SK-N-SH (cell line): ENCODE results near the gene ZHX3. TPM values are rescaled to one million over a fixed set of nuclear protein-coding genes. Genes with fewer than 3 reads are reported as not detected.
A peak's percentile ranks its signal among the peaks of the same experiment; 100 is the strongest.

Experiments
- CTCF ChIA-PET: fragments of 300-600, 350-600 bp; formaldehyde crosslinking; extraction: SDS; loops from one replicate; lab custom pipeline; 2021; lab: Yijun Ruan, JAX
- POLR2A ChIA-PET: fragments of 350-600 bp; sonication (Branson Sonifier 250); formaldehyde crosslinking; extraction: SDS; loops from one replicate; lab custom pipeline; 2020; ENCODE audit warnings: antibody characterized with exemption, inconsistent platforms; lab: Yijun Ruan, JAX
- DNase-seq: peaks from one replicate; pipeline ENCODE4 v3.0.0; 2012
- H2AFZ ChIP-seq: fragments of 200-600 bp; sonication (generic); 2 replicates; pipeline ENCODE4 v1.8.1; 2016; ENCODE audit warnings: antibody characterized with exemption, mild to moderate bottlenecking, low read depth
- H3F3A ChIP-seq: fragments of 200-600 bp; sonication (generic); replicated peaks from 2 replicates; pipeline ENCODE3; 2016; ENCODE audit warnings: antibody characterized with exemption, mild to moderate bottlenecking; ENCODE audit not compliant: insufficient read depth
- H3K27ac ChIP-seq, 2 experiments: fragments of 200-500 bp in 1 of 2; fragments of 200-600 bp in 1 of 2; sonication (Bioruptor generic) in 1 of 2; sonication (generic), shearing (Covaris generic) in 1 of 2; 2 replicates each; pipeline versions ENCODE4 v1.5.1 to v1.6.1; 2014 to 2016; ENCODE audit warnings: low read depth in 2 of 2, inconsistent platforms in 1 of 2, low read length in 1 of 2, mild to moderate bottlenecking in 1 of 2, mixed read lengths in 1 of 2
- H3K27me3 ChIP-seq: fragments of 200-600 bp; sonication (generic), shearing (Covaris generic); 2 replicates; pipeline ENCODE4 v1.6.1; 2016; ENCODE audit warnings: mixed run types; ENCODE audit not compliant: insufficient read depth
- H3K36me3 ChIP-seq, 2 experiments: fragments of 200-500 bp in 1 of 2; fragments of 200-600 bp in 1 of 2; sonication (Bioruptor generic) in 1 of 2; sonication (generic) in 1 of 2; replicated peaks in 1 of 2; 2 replicates each; pipeline versions ENCODE3 to v1.5.1; 2014 to 2016; ENCODE audit warnings: low read length in 1 of 2, mild to moderate bottlenecking in 1 of 2; ENCODE audit not compliant: insufficient read depth in 2 of 2, control insufficient read depth in 1 of 2
- H3K4me1 ChIP-seq, 2 experiments: fragments of 200-500 bp in 1 of 2; fragments of 200-600 bp in 1 of 2; sonication (Bioruptor generic) in 1 of 2; sonication (generic), shearing (Covaris generic) in 1 of 2; 2 replicates each; pipeline versions ENCODE4 v1.5.1 to v1.6.1; 2014 to 2016; ENCODE audit warnings: low read depth in 1 of 2, low read length in 1 of 2, mixed run types in 1 of 2; ENCODE audit not compliant: insufficient read depth in 2 of 2, control insufficient read depth in 1 of 2
- H3K4me2 ChIP-seq: fragments of 200-600 bp; sonication (generic), shearing (Covaris generic); 2 replicates; pipeline ENCODE4 v1.6.1; 2017; ENCODE audit warnings: mixed run types
- H3K4me3 ChIP-seq, 2 experiments: fragments of 200-500 bp in 1 of 2; fragments of 200-600 bp in 1 of 2; sonication (Bioruptor generic) in 1 of 2; sonication (generic), shearing (Covaris generic) in 1 of 2; 2 replicates each; pipeline versions ENCODE4 v1.5.1 to v1.8.1; 2014 to 2016; ENCODE audit warnings: low read depth in 2 of 2, inconsistent platforms in 1 of 2, low read length in 1 of 2, mild to moderate bottlenecking in 1 of 2, mixed read lengths in 1 of 2, moderate library complexity in 1 of 2
- H3K79me2 ChIP-seq: fragments of 200-600 bp; sonication (generic); 2 replicates; pipeline ENCODE4 v1.8.1; 2017; ENCODE audit warnings: mild to moderate bottlenecking; ENCODE audit not compliant: insufficient read depth
- H3K9ac ChIP-seq: fragments of 200-600 bp; sonication (generic); 2 replicates; pipeline ENCODE4 v1.6.1; 2017; ENCODE audit warnings: mixed run types
- H3K9me2 ChIP-seq: fragments of 200-600 bp; sonication (generic); 2 replicates; pipeline ENCODE4 v1.6.1; 2017; ENCODE audit warnings: mixed run types
- H3K9me3 ChIP-seq: fragments of 200-600 bp; sonication (generic); 2 replicates; pipeline ENCODE4 v1.6.1; 2017; ENCODE audit warnings: mixed run types, mild to moderate bottlenecking, moderate library complexity
- H4K20me1 ChIP-seq: fragments of 200-600 bp; sonication (generic); 2 replicates; pipeline ENCODE4 v1.6.1; 2017; ENCODE audit warnings: mild to moderate bottlenecking, mixed run types; ENCODE audit not compliant: insufficient read depth
- CHD2 ChIP-seq: fragments of 150-350 bp; IDR thresholded peaks from 2 replicates; pipeline ENCODE4 v1.6.1; 2018; ENCODE audit warnings: low read length; ENCODE audit not compliant: partially characterized antibody
- EP300 ChIP-seq, 2 experiments: IDR thresholded peaks; 2 replicates each; pipeline versions ENCODE4 v1.4.0 to v1.6.1; 2012; ENCODE audit warnings: borderline replicate concordance in 1 of 2, low read depth in 1 of 2, low read length in 1 of 2
- EZH2phosphoT487 ChIP-seq: fragments of 200-600 bp; sonication (generic); IDR thresholded peaks from 2 replicates; pipeline ENCODE4 v1.6.1; 2017; ENCODE audit warnings: low read depth, mixed run types, mild to moderate bottlenecking, antibody characterized with exemption, moderate library complexity, borderline replicate concordance
- FOSL2 ChIP-seq: IDR thresholded peaks from 2 replicates; pipeline ENCODE4 v1.4.0; 2012; ENCODE audit warnings: low read depth, mild to moderate bottlenecking, moderate library complexity, borderline replicate concordance
- MEF2A ChIP-seq: IDR thresholded peaks from 2 replicates; pipeline ENCODE4 v1.4.0; 2012; ENCODE audit warnings: low read depth, borderline replicate concordance
- NFIC ChIP-seq: IDR thresholded peaks from 2 replicates; pipeline ENCODE4 v1.4.0; 2012; ENCODE audit warnings: borderline replicate concordance
- NRF1 ChIP-seq: IDR thresholded peaks from 2 replicates; pipeline ENCODE4 v1.6.1; 2012; ENCODE audit warnings: low read depth, mild to moderate bottlenecking, low read length
- RCOR1 ChIP-seq: fragments of 150-350 bp; IDR thresholded peaks from 2 replicates; pipeline ENCODE4 v1.6.1; 2017; ENCODE audit warnings: antibody characterized with exemption, low read length
- RFX5 ChIP-seq: IDR thresholded peaks from 2 replicates; pipeline ENCODE4 v1.6.1; 2012; ENCODE audit warnings: mild to moderate bottlenecking, improper control_type of control experiment, low read length
- TAF1 ChIP-seq: IDR thresholded peaks from 2 replicates; pipeline ENCODE4 v1.6.1; 2012; ENCODE audit warnings: low read depth, mild to moderate bottlenecking, low read length, moderate library complexity, borderline replicate concordance
- TCF12 ChIP-seq: IDR thresholded peaks from 2 replicates; pipeline ENCODE4 v1.4.0; 2012
- YY1 ChIP-seq: IDR thresholded peaks from 2 replicates; pipeline ENCODE4 v1.4.0; 2012; ENCODE audit warnings: low read depth, mild to moderate bottlenecking
- WGBS: methylation state at CpG from one replicate; pipeline ENCODE4 v1.1.6; 2017; ENCODE audit warnings: low lambda C conversion rate; 5-methylcytosine and 5-hydroxymethylcytosine counted together
- polyA plus RNA-seq, 3 experiments: library from polyadenylated mRNA; depleted of rRNA; stranded (reverse); fragments of >200 nt; gene quantifications; 2 replicates each; pipeline ENCODE4 v1.2.3, GENCODE V29; 2012
- TF ChIP-seq, protein P1 (sequence below): fragments of 200-600 bp; sonication (generic); IDR thresholded peaks from 2 replicates; pipeline ENCODE4 v1.6.1; 2017; ENCODE audit warnings: antibody characterized with exemption, mild to moderate bottlenecking, moderate library complexity
- TF ChIP-seq, protein P2 (sequence below): IDR thresholded peaks from 2 replicates; pipeline ENCODE4 v1.6.1; 2012; ENCODE audit warnings: mild to moderate bottlenecking, low read depth, low read length, moderate library complexity
- TF ChIP-seq, protein P3 (sequence below): IDR thresholded peaks from 2 replicates; pipeline ENCODE4 v1.4.0; 2012; ENCODE audit warnings: low read depth
- TF ChIP-seq, protein P4 (sequence below): IDR thresholded peaks from 2 replicates; pipeline ENCODE4 v1.4.0; 2012; ENCODE audit warnings: low read depth, borderline replicate concordance

Gene ZHX3
- polyA plus RNA-seq, 1 of the 3 experiments (the other 2 are of a cell fraction): 6.0 TPM

DNA sequence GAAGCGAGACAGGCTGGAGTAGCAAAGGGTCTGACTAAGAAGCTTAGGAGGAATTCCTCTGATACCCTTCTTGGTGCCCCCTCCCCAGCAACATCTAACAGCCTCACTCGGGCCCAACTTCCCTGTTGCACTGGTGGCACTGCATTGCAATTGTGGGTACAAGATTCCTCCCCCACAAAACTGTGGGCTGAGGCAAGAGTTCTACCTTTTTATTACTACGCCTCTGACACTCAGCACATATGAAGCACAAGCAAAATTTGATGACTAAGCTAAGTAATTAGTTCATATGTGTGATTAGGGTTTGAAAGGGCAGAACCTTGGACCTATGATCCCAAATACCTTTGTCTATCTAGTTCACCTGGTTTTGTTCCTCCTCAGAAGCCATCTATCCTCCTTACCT, 83.5 kb downstream of the ZHX3 start:
- Histone ChIP-seq H2AFZ (no peak overlapping the region), H3K4me2 (no peak overlapping the region), H4K20me1 (no peaks in the 10 kb centered on the region), H3K4me1 (peaks cover 7 to 21% of the 10 kb centered on the region in 2 experiments; a peak in 3 of 4 replicates), H3K4me3 (no peak overlapping the region), H3F3A (peaks cover 6% of the 10 kb centered on the region), H3K79me2 (peaks cover 7% of the 10 kb centered on the region), H3K27ac (peak overlapping the region in 1 of 2 experiments; percentile 65; a peak in 2 of 4 replicates), H3K9ac (no peak overlapping the region), H3K9me3 (no peaks in the 10 kb centered on the region), H3K9me2 (no peaks in the 10 kb centered on the region), H3K36me3 (no peaks in the 10 kb centered on the region), H3K27me3 (no peaks in the 10 kb centered on the region)
- 100% methylated on average over 3 of the region's 3 CpGs for WGBS
- TF ChIP-seq CHD2 (no peak), TCF12 (no peak), TAF1 (no peak), YY1 (no peak), NRF1 (no peak), EP300 (IDR thresholded peaks at IDR 0.05; ENCODE audit: borderline replicate concordance in 1 of 2, low read depth in 1 of 2, low read length in 1 of 2) (no peak), NFIC (no peak), FOSL2 (no peak), RCOR1 (no peak), MEF2A (no peak), EZH2phosphoT487 (no peak), RFX5 (no peak)
- TF ChIP-seq, protein P1, sequence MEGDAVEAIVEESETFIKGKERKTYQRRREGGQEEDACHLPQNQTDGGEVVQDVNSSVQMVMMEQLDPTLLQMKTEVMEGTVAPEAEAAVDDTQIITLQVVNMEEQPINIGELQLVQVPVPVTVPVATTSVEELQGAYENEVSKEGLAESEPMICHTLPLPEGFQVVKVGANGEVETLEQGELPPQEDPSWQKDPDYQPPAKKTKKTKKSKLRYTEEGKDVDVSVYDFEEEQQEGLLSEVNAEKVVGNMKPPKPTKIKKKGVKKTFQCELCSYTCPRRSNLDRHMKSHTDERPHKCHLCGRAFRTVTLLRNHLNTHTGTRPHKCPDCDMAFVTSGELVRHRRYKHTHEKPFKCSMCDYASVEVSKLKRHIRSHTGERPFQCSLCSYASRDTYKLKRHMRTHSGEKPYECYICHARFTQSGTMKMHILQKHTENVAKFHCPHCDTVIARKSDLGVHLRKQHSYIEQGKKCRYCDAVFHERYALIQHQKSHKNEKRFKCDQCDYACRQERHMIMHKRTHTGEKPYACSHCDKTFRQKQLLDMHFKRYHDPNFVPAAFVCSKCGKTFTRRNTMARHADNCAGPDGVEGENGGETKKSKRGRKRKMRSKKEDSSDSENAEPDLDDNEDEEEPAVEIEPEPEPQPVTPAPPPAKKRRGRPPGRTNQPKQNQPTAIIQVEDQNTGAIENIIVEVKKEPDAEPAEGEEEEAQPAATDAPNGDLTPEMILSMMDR: no peak
- TF ChIP-seq, protein P2, sequence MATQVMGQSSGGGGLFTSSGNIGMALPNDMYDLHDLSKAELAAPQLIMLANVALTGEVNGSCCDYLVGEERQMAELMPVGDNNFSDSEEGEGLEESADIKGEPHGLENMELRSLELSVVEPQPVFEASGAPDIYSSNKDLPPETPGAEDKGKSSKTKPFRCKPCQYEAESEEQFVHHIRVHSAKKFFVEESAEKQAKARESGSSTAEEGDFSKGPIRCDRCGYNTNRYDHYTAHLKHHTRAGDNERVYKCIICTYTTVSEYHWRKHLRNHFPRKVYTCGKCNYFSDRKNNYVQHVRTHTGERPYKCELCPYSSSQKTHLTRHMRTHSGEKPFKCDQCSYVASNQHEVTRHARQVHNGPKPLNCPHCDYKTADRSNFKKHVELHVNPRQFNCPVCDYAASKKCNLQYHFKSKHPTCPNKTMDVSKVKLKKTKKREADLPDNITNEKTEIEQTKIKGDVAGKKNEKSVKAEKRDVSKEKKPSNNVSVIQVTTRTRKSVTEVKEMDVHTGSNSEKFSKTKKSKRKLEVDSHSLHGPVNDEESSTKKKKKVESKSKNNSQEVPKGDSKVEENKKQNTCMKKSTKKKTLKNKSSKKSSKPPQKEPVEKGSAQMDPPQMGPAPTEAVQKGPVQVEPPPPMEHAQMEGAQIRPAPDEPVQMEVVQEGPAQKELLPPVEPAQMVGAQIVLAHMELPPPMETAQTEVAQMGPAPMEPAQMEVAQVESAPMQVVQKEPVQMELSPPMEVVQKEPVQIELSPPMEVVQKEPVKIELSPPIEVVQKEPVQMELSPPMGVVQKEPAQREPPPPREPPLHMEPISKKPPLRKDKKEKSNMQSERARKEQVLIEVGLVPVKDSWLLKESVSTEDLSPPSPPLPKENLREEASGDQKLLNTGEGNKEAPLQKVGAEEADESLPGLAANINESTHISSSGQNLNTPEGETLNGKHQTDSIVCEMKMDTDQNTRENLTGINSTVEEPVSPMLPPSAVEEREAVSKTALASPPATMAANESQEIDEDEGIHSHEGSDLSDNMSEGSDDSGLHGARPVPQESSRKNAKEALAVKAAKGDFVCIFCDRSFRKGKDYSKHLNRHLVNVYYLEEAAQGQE: no peak
- TF ChIP-seq, protein P3, sequence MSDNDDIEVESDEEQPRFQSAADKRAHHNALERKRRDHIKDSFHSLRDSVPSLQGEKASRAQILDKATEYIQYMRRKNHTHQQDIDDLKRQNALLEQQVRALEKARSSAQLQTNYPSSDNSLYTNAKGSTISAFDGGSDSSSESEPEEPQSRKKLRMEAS: no peak
- TF ChIP-seq, protein P4, sequence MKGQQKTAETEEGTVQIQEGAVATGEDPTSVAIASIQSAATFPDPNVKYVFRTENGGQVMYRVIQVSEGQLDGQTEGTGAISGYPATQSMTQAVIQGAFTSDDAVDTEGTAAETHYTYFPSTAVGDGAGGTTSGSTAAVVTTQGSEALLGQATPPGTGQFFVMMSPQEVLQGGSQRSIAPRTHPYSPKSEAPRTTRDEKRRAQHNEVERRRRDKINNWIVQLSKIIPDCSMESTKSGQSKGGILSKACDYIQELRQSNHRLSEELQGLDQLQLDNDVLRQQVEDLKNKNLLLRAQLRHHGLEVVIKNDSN: no peak
- no peak for DNase-seq
- CTCF ChIA-PET: interaction anchor here (0.9 to 6.1 kb wide), 7 partner anchors 11 to 281 kb away, joined by 3 to 47 read pairs (median 7); partner anchors contain the start of gene LPIN3
- POLR2A ChIA-PET: no interaction called here
